Measurements from ENCODE around the gene GLB1L. TPM values are rescaled to one million over a fixed set of nuclear protein-coding genes. Genes with fewer than 3 reads are reported as not detected.

GLB1L gene
- polyA plus RNA-seq, 1 donor (not counting 4 experiments of a cell fraction or from before 2014, with no cell fraction given) = 5.2 TPM

- no peak overlapping the region for H3K4me3 ChIP-seq (ENCODE audit: control insufficient read depth in 2 of 3, extremely low read depth in 1 of 3, insufficient read depth in 2 of 3, low read depth in 1 of 3, low read length in 3 of 3)
- H2AFZ ChIP-seq (ENCODE audit: control insufficient read depth, low read length) = no peak overlapping the region
- H3K9me1 ChIP-seq (ENCODE audit: control insufficient read depth, extremely low read depth, insufficient read depth, low read length) = no peaks in the 10 kb centered on the region
- FAIRE-seq (no peak), DNase-seq (ENCODE audit: low read depth, low spot score) (no peak)
- no peaks in the 10 kb centered on the region for H3K79me2 ChIP-seq (ENCODE audit: control insufficient read depth, insufficient read depth, low read length)
- no peak overlapping the region for H3K27ac ChIP-seq (ENCODE audit: control insufficient read depth, insufficient read depth, low read length)
- TF ChIP-seq CTCF (optimal IDR thresholded peaks at IDR 0.05 in 1 of 3, IDR thresholded peaks at IDR 0.05 in 1 of 3, conservative IDR thresholded peaks at IDR 0.05 in 1 of 3; ENCODE audit: extremely low read depth in 1 of 3, insufficient read depth in 2 of 3, low read length in 3 of 3) (no peak), EZH2 (IDR thresholded peaks at IDR 0.05; ENCODE audit: low read length) (no peak)
- H3K4me2 ChIP-seq (ENCODE audit: control insufficient read depth, extremely low read depth, insufficient read depth, low read depth, low read length) = no peak overlapping the region
- no peaks in the 10 kb centered on the region for H4K20me1 ChIP-seq (ENCODE audit: control insufficient read depth, extremely low read depth, insufficient read depth, low read length)
- no peaks in the 10 kb centered on the region for H3K9me3 ChIP-seq (ENCODE audit: control insufficient read depth, low read depth, low read length)
- peaks cover 15 to 31% of the 10 kb centered on the region in 2 experiments for H3K36me3 ChIP-seq (ENCODE audit: control insufficient read depth in 2 of 2, extremely low read depth in 1 of 2, insufficient read depth in 2 of 2, low read length in 2 of 2)
- dilution Hi-C loops (cut with MboI; ENCODE audit: extremely low pct_ligation_motif_present, low sequenced_read_pairs) = no loop called here
- peaks cover 13% of the 10 kb centered on the region for H3K4me1 ChIP-seq (ENCODE audit: control insufficient read depth, extremely low read depth, insufficient read depth, low read length)
- no peak overlapping the region for H3K9ac ChIP-seq (ENCODE audit: control insufficient read depth, extremely low read depth, insufficient read depth, low read length)
- no peaks in the 10 kb centered on the region for H3K27me3 ChIP-seq (ENCODE audit: control insufficient read depth, extremely low read depth, insufficient read depth, low read length)
Observed at GRCh38 chr2:219213486-219214071, 31.7 kb downstream of the GLB1L start.

GRCh38 chr2:219213026-219213415, 32.2 kb downstream of the GLB1L start:
- DNase-seq (ENCODE audit: low read depth, low spot score) = no peak
- no peak for FAIRE-seq
- TF ChIP-seq EZH2 (IDR thresholded peaks at IDR 0.05; ENCODE audit: low read length) (no peak), CTCF (optimal IDR thresholded peaks at IDR 0.05 in 1 of 3, IDR thresholded peaks at IDR 0.05 in 1 of 3, conservative IDR thresholded peaks at IDR 0.05 in 1 of 3; ENCODE audit: extremely low read depth in 1 of 3, insufficient read depth in 2 of 3, low read length in 3 of 3) (no peak)
- no peaks in the 10 kb centered on the region for H3K9me3 ChIP-seq (ENCODE audit: control insufficient read depth, low read depth, low read length)
- no peak overlapping the region for H3K27ac ChIP-seq (ENCODE audit: control insufficient read depth, insufficient read depth, low read length)
- H3K79me2 ChIP-seq (ENCODE audit: control insufficient read depth, insufficient read depth, low read length) = no peaks in the 10 kb centered on the region
- dilution Hi-C loops (cut with MboI; ENCODE audit: extremely low pct_ligation_motif_present, low sequenced_read_pairs) = no loop called here
- H3K4me2 ChIP-seq (ENCODE audit: control insufficient read depth, extremely low read depth, insufficient read depth, low read depth, low read length) = no peak overlapping the region
- peaks cover 11% of the 10 kb centered on the region for H3K4me1 ChIP-seq (ENCODE audit: control insufficient read depth, extremely low read depth, insufficient read depth, low read length)
- H2AFZ ChIP-seq (ENCODE audit: control insufficient read depth, low read length) = no peak overlapping the region
- H3K9ac ChIP-seq (ENCODE audit: control insufficient read depth, extremely low read depth, insufficient read depth, low read length) = no peak overlapping the region
- peaks cover 20 to 31% of the 10 kb centered on the region in 2 experiments for H3K36me3 ChIP-seq (ENCODE audit: control insufficient read depth in 2 of 2, extremely low read depth in 1 of 2, insufficient read depth in 2 of 2, low read length in 2 of 2)
- no peaks in the 10 kb centered on the region for H3K9me1 ChIP-seq (ENCODE audit: control insufficient read depth, extremely low read depth, insufficient read depth, low read length)
- no peaks in the 10 kb centered on the region for H3K27me3 ChIP-seq (ENCODE audit: control insufficient read depth, extremely low read depth, insufficient read depth, low read length)
- no peak overlapping the region for H3K4me3 ChIP-seq (ENCODE audit: control insufficient read depth in 2 of 3, extremely low read depth in 1 of 3, insufficient read depth in 2 of 3, low read depth in 1 of 3, low read length in 3 of 3)
- H4K20me1 ChIP-seq (ENCODE audit: control insufficient read depth, extremely low read depth, insufficient read depth, low read length) = no peaks in the 10 kb centered on the region
